Measurements from ENCODE around the gene USP53. TPM values are rescaled to one million over a fixed set of nuclear protein-coding genes. Genes with fewer than 3 reads are reported as not detected.

Gene USP53
- total and polyA plus RNA-seq, 2 of the 13 experiments (the other 11 are each of a cell fraction or from before 2014, with no cell fraction given) = 5.3 to 8.1 TPM

DNA sequence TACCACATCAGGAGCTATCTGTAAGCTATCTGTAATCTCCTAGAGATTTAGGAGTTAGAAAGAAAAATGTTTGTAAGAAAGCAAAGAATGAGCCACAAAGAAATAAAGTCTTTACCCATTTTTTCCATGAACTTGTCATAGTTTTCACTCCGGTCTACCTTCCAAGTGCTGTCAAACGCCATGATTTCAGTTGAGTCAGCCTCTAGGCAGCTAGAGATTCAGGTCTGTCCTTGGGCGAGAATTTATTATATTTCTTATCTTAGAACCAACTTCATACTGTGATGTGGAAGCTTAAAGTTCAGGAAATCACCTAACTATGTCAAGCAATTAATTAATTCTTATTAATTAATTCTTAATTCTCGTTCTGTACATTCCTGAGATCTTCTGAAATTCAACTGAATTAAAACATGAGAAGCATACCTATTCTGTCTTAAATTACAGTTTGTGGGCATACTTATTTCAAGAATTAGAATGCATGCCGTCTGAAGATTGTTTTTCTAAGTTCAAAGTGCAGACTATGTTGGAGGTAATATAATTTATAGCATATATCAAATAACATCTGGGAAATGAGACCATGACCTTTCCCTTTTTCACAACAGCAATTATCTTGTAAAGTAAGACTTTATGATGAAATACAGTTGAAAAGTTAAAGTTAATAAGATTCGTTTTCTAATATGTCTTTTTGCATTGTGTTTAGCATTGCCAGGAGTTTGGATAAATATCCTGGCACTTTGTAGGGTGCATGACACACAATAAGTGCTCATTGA lies 109.6 kb downstream of the USP53 start, which contains the start of gene FABP2:
Gene FABP2 (minus strand): TSS at position 218 of the 767 bp plus-strand sequence. CDS start 36 bp downstream, at position 182.
- in situ Hi-C loops (cut with HindIII; ENCODE audit: extremely low pct_ligation_motif_present, low pct_unique_long_range_greater_than_20kb) = no loop called here
- TF ChIP-seq, protein P1, sequence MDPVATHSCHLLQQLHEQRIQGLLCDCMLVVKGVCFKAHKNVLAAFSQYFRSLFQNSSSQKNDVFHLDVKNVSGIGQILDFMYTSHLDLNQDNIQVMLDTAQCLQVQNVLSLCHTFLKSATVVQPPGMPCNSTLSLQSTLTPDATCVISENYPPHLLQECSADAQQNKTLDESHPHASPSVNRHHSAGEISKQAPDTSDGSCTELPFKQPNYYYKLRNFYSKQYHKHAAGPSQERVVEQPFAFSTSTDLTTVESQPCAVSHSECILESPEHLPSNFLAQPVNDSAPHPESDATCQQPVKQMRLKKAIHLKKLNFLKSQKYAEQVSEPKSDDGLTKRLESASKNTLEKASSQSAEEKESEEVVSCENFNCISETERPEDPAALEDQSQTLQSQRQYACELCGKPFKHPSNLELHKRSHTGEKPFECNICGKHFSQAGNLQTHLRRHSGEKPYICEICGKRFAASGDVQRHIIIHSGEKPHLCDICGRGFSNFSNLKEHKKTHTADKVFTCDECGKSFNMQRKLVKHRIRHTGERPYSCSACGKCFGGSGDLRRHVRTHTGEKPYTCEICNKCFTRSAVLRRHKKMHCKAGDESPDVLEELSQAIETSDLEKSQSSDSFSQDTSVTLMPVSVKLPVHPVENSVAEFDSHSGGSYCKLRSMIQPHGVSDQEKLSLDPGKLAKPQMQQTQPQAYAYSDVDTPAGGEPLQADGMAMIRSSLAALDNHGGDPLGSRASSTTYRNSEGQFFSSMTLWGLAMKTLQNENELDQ (CRISPR knock-in tag; IDR thresholded peaks at IDR 0.05; ENCODE audit: borderline replicate concordance) = no peak
- TF ChIP-seq FOXK1 (CRISPR knock-in tag; IDR thresholded peaks at IDR 0.05; ENCODE audit: borderline replicate concordance, low read depth) = no peak
- no peak for TF ChIP-seq ZFYVE20 (CRISPR knock-in tag; IDR thresholded peaks at IDR 0.05; ENCODE audit: borderline replicate concordance, low read depth)
- TF ChIP-seq TARDBP (CRISPR knock-in tag; IDR thresholded peaks at IDR 0.05) = no peak
- TF ChIP-seq, protein P2, sequence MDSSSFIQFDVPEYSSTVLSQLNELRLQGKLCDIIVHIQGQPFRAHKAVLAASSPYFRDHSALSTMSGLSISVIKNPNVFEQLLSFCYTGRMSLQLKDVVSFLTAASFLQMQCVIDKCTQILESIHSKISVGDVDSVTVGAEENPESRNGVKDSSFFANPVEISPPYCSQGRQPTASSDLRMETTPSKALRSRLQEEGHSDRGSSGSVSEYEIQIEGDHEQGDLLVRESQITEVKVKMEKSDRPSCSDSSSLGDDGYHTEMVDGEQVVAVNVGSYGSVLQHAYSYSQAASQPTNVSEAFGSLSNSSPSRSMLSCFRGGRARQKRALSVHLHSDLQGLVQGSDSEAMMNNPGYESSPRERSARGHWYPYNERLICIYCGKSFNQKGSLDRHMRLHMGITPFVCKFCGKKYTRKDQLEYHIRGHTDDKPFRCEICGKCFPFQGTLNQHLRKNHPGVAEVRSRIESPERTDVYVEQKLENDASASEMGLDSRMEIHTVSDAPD (CRISPR knock-in tag; IDR thresholded peaks at IDR 0.05) = no peak
- TF ChIP-seq, protein P3, sequence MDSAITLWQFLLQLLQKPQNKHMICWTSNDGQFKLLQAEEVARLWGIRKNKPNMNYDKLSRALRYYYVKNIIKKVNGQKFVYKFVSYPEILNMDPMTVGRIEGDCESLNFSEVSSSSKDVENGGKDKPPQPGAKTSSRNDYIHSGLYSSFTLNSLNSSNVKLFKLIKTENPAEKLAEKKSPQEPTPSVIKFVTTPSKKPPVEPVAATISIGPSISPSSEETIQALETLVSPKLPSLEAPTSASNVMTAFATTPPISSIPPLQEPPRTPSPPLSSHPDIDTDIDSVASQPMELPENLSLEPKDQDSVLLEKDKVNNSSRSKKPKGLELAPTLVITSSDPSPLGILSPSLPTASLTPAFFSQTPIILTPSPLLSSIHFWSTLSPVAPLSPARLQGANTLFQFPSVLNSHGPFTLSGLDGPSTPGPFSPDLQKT (CRISPR knock-in tag; IDR thresholded peaks at IDR 0.05; ENCODE audit: borderline replicate concordance) = no peak
- TF ChIP-seq, protein P4, sequence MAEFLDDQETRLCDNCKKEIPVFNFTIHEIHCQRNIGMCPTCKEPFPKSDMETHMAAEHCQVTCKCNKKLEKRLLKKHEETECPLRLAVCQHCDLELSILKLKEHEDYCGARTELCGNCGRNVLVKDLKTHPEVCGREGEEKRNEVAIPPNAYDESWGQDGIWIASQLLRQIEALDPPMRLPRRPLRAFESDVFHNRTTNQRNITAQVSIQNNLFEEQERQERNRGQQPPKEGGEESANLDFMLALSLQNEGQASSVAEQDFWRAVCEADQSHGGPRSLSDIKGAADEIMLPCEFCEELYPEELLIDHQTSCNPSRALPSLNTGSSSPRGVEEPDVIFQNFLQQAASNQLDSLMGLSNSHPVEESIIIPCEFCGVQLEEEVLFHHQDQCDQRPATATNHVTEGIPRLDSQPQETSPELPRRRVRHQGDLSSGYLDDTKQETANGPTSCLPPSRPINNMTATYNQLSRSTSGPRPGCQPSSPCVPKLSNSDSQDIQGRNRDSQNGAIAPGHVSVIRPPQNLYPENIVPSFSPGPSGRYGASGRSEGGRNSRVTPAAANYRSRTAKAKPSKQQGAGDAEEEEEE (CRISPR knock-in tag; IDR thresholded peaks at IDR 0.05; ENCODE audit: borderline replicate concordance) = no peak
- no peak for TF ChIP-seq PHF20 (CRISPR knock-in tag; IDR thresholded peaks at IDR 0.05)
- no peak for TF ChIP-seq ARHGAP35 (CRISPR knock-in tag; IDR thresholded peaks at IDR 0.05; ENCODE audit: borderline replicate concordance)
- TF ChIP-seq PAF1 (CRISPR knock-in tag; IDR thresholded peaks at IDR 0.05) = no peak

More for the DNA sequence above, 109.6 kb downstream of the USP53 start, which contains the start of gene FABP2:
- no peak within 1 kb of the TSS for H3K4me3 ChIP-seq (replicated peaks in 1 of 3; ENCODE audit: insufficient read depth in 1 of 3, low read depth in 2 of 3, low read length in 3 of 3)
- no peak for DNase-seq (ENCODE audit: low spot score)
- CTCF ChIA-PET (ENCODE audit: low intra/inter-chr PET ratio, low total read pairs) = no interaction called here
- no peaks in the 10 kb centered on the region for H3K27me3 ChIP-seq (ENCODE audit: control insufficient read depth in 1 of 2, insufficient read depth in 2 of 2, low read length in 2 of 2)
- no peak for ATAC-seq
- H3K4me1 ChIP-seq (ENCODE audit: insufficient read depth, low read length) = no peaks in the 10 kb centered on the region
- H3K79me2 ChIP-seq (ENCODE audit: insufficient read depth, low read length) = no peaks in the 10 kb centered on the region
- no peak within 1 kb of the TSS for H3K27ac ChIP-seq (ENCODE audit: extremely low read length, insufficient read depth, low read length)
- POLR2A ChIA-PET = no interaction called here
- H4K20me1 ChIP-seq (ENCODE audit: insufficient read depth, low read length) = no peaks in the 10 kb centered on the region
- H2AFZ ChIP-seq (ENCODE audit: low read length) = no peak within 1 kb of the TSS
- H3K9ac ChIP-seq (ENCODE audit: insufficient read depth, low read depth, low read length) = no peak within 1 kb of the TSS
- no TSS peak for BruUV-seq (replicated peaks)
- intact Hi-C loops (cut with micrococcal nuclease; ENCODE audit: unreplicated experiment) = no loop called here
- no peak within 1 kb of the TSS for H3K4me2 ChIP-seq (ENCODE audit: low read depth, low read length)
- H3K36me3 ChIP-seq (replicated peaks in 1 of 2; ENCODE audit: control insufficient read depth in 1 of 2, insufficient read depth in 2 of 2, low read length in 2 of 2) = no peaks in the 10 kb centered on the region
- H3K9me3 ChIP-seq (ENCODE audit: low read length) = no peaks in the 10 kb centered on the region
- FAIRE-seq = no peak
- 91% methylated on average over 6 of the region's 6 CpGs for WGBS (ENCODE audit: low lambda C conversion rate)
